HCT116 (cell line): Measurements from ENCODE around the gene AKNAD1. TPM values are rescaled to one million over a fixed set of nuclear protein-coding genes. Genes with fewer than 3 reads are reported as not detected.

Experiments used
- ATAC-seq: fragments of 200-7000 bp; cut with Tn5 transposase; 2 replicates; pipeline ENCODE4 v1.9.1; 2020; ENCODE audit warnings: mild to moderate bottlenecking, moderate library complexity
- BruUV-seq: library from RNA; stranded (reverse); fragments of 400-500 nt; replicated peaks from 2 replicates; lab custom pipeline; 2021; lab: Mats Ljungman, UMichigan
- CTCF ChIA-PET: fragments of 300-600 bp; sonication (Branson Sonifier 250); formaldehyde crosslinking; loops from one replicate; lab custom pipeline; 2021; ENCODE audit warnings: antibody characterized with exemption; lab: Charles Lee
- POLR2A ChIA-PET: fragments of 300-600, 350-600 bp; sonication (Branson Sonifier 250); formaldehyde crosslinking; loops from one replicate; lab custom pipeline; 2021; ENCODE audit warnings: antibody characterized with exemption; lab: Charles Lee
- RAD21 ChIA-PET, 2 experiments: fragments of 300-600 bp; sonication (Branson Sonifier 250); formaldehyde crosslinking; loops; one replicate each; lab custom pipeline; 2023; ENCODE audit warnings: low total read pairs in 2 of 2; ENCODE audit not compliant: uncharacterized antibody in 2 of 2, unreplicated experiment in 2 of 2, low non-redundant PET in 1 of 2; lab: Charles Lee
- DNase-seq: peaks from one replicate; pipeline ENCODE4 v3.0.0-alpha.2; 2010; ENCODE audit warnings: low read depth, low spot score
- H2AFZ ChIP-seq: fragments of 200-600 bp; shearing (Covaris generic), sonication (generic); 2 replicates; pipeline ENCODE4 v1.6.1; 2017; ENCODE audit warnings: low read depth, mixed run types, mixed read lengths, antibody characterized with exemption, low read length; ENCODE audit not compliant: poor library complexity, severe bottlenecking
- H3K27ac ChIP-seq: 2 replicates; pipeline ENCODE4 v1.5.1; 2012; ENCODE audit warnings: low read depth, low read length
- H3K27me3 ChIP-seq: fragments of 200-600 bp; sonication (generic); 2 replicates; pipeline ENCODE4 v1.6.1; 2016; ENCODE audit warnings: mixed run types, low read length, mixed read lengths; ENCODE audit not compliant: insufficient read depth
- H3K36me3 ChIP-seq, 2 experiments: fragments of 200-500 bp in 1 of 2; fragments of 200-600 bp in 1 of 2; sonication (Bioruptor generic) in 1 of 2; sonication (generic) in 1 of 2; 2 replicates each; pipeline versions ENCODE4 v1.5.1 to v1.6.1; 2014 to 2016; ENCODE audit warnings: low read length in 2 of 2, inconsistent platforms in 1 of 2, mixed read lengths in 1 of 2, mixed run types in 1 of 2; ENCODE audit not compliant: insufficient read depth in 2 of 2, control insufficient read depth in 1 of 2
- H3K4me1 ChIP-seq, 2 experiments: fragments of 200-600 bp in 1 of 2; sonication (generic) in 1 of 2; 2 replicates each; pipeline versions ENCODE4 v1.5.1 to v1.6.1; 2012 to 2017; ENCODE audit warnings: low read length in 2 of 2, inconsistent platforms in 1 of 2, mild to moderate bottlenecking in 1 of 2, mixed read lengths in 1 of 2, mixed run types in 1 of 2, moderate library complexity in 1 of 2; ENCODE audit not compliant: insufficient read depth in 2 of 2, control insufficient read depth in 1 of 2
- H3K4me2 ChIP-seq: fragments of 200-600 bp; sonication (generic); 2 replicates; pipeline ENCODE4 v1.6.1; 2017; ENCODE audit warnings: mixed run types, low read length, mixed read lengths
- H3K4me3 ChIP-seq, 2 experiments: fragments of 200-600 bp in 1 of 2; sonication (generic) in 1 of 2; replicated peaks in 1 of 2; 2 replicates each; pipeline ENCODE4 v1.5.1; 2011 to 2016; ENCODE audit warnings: low read length in 2 of 2, control low read depth in 1 of 2, low read depth in 1 of 2, mild to moderate bottlenecking in 1 of 2, mixed read lengths in 1 of 2, mixed run types in 1 of 2
- H3K79me2 ChIP-seq: fragments of 200-600 bp; sonication (generic); 2 replicates; pipeline ENCODE4 v1.6.1; 2017; ENCODE audit warnings: mild to moderate bottlenecking, mixed run types, low read length, moderate library complexity, mixed read lengths; ENCODE audit not compliant: insufficient read depth
- H3K9ac ChIP-seq: fragments of 200-600 bp; sonication (generic); 2 replicates; pipeline ENCODE4 v1.6.1; 2016; ENCODE audit warnings: low read length, mixed read lengths
- H3K9me2 ChIP-seq: fragments of 200-600 bp; sonication (generic), shearing (Covaris generic); 2 replicates; pipeline ENCODE4 v1.6.1; 2017; ENCODE audit warnings: mixed run types, mild to moderate bottlenecking, moderate library complexity; ENCODE audit not compliant: insufficient read depth
- H3K9me3 ChIP-seq, 2 experiments: fragments of 200-500 bp in 1 of 2; fragments of 200-600 bp in 1 of 2; sonication (Bioruptor generic) in 1 of 2; sonication (generic) in 1 of 2; 2 replicates each; pipeline ENCODE4 v1.6.1; 2014 to 2017; ENCODE audit warnings: low read length in 2 of 2, mixed read lengths in 2 of 2, inconsistent platforms in 1 of 2, low read depth in 1 of 2, mild to moderate bottlenecking in 1 of 2, mixed run types in 1 of 2, moderate library complexity in 1 of 2; ENCODE audit not compliant: control insufficient read depth in 1 of 2, insufficient read depth in 1 of 2
- H4K20me1 ChIP-seq: fragments of 200-600 bp; sonication (generic), shearing (Covaris generic); 2 replicates; pipeline ENCODE4 v1.6.1; 2017; ENCODE audit warnings: mixed run types, mild to moderate bottlenecking, moderate library complexity; ENCODE audit not compliant: insufficient read depth
- ATF3 ChIP-seq: IDR thresholded peaks from 2 replicates; pipeline ENCODE4 v1.6.1; 2012
- CBX3 ChIP-seq: IDR thresholded peaks from 2 replicates; pipeline ENCODE4 v1.6.1; 2012; ENCODE audit warnings: low read depth
- CEBPB ChIP-seq: IDR thresholded peaks from 2 replicates; pipeline ENCODE4 v1.6.1; 2012; ENCODE audit warnings: low read depth
- CTCF ChIP-seq, 3 experiments: fragments of 200-600 bp in 1 of 3; sonication (generic) in 1 of 3; IDR thresholded peaks in 2 of 3; conservative IDR thresholded peaks in 1 of 3; 2 replicates each; pipeline ENCODE4 v1.5.1; 2012 to 2017; ENCODE audit warnings: low read depth in 2 of 3, low read length in 2 of 3, antibody characterized with exemption in 1 of 3, borderline replicate concordance in 1 of 3, control low read depth in 1 of 3, mild to moderate bottlenecking in 1 of 3, mixed read lengths in 1 of 3, mixed run types in 1 of 3, moderate library complexity in 1 of 3; ENCODE audit not compliant: insufficient read depth in 1 of 3
- EGR1 ChIP-seq: IDR thresholded peaks from 2 replicates; pipeline ENCODE4 v1.6.1; 2012; ENCODE audit warnings: low read depth
- ELF1 ChIP-seq: IDR thresholded peaks from 2 replicates; pipeline ENCODE4 v1.6.1; 2012; ENCODE audit warnings: low read depth, borderline replicate concordance
- EZH2 ChIP-seq: fragments of 200-600 bp; sonication (generic); IDR thresholded peaks from 2 replicates; pipeline ENCODE4 v1.6.1; 2017; ENCODE audit warnings: antibody characterized with exemption, mixed run types
- EZH2phosphoT487 ChIP-seq: fragments of 200-600 bp; IDR thresholded peaks from 2 replicates; pipeline ENCODE4 v1.6.1; 2018; ENCODE audit warnings: antibody characterized with exemption, borderline replicate concordance
- JUND ChIP-seq: IDR thresholded peaks from 2 replicates; pipeline ENCODE4 v1.6.1; 2012
- MAX ChIP-seq: IDR thresholded peaks from 2 replicates; pipeline ENCODE4 v1.6.1; 2012
- POLR2A ChIP-seq: IDR thresholded peaks from 2 replicates; pipeline ENCODE4 v1.7.0; 2011; ENCODE audit warnings: borderline replicate concordance; ENCODE audit not compliant: insufficient read depth, insufficient read length; ENCODE audit errors: extremely low read depth
- POLR2AphosphoS5 ChIP-seq: IDR thresholded peaks from 2 replicates; pipeline ENCODE4 v1.6.1; 2011; ENCODE audit warnings: mild to moderate bottlenecking, low read depth, low read length, moderate library complexity
- RAD21 ChIP-seq: IDR thresholded peaks from 2 replicates; pipeline ENCODE4 v1.6.1; 2012; ENCODE audit warnings: low read depth, mild to moderate bottlenecking
- REST ChIP-seq: IDR thresholded peaks from 2 replicates; pipeline ENCODE4 v1.6.1; 2012; ENCODE audit warnings: low read depth
- SRF ChIP-seq: IDR thresholded peaks from 2 replicates; pipeline ENCODE4 v1.6.1; 2012; ENCODE audit warnings: low read depth
- ZBTB33 ChIP-seq: IDR thresholded peaks from 2 replicates; pipeline ENCODE4 v1.6.1; 2011; ENCODE audit warnings: mild to moderate bottlenecking, low read length, moderate library complexity; ENCODE audit not compliant: insufficient replicate concordance; ENCODE audit errors: extremely low read depth
- ZNF274 ChIP-seq: fragments of 200-500 bp; sonication (Bioruptor generic); IDR thresholded peaks from 2 replicates; pipeline ENCODE4 v1.6.1; 2014; ENCODE audit warnings: mild to moderate bottlenecking, low read depth, low read length, inconsistent platforms
- intact Hi-C: fragments of 100-400 bp; cut with micrococcal nuclease; formaldehyde crosslinking; loops from 2 replicates; pipeline ENCODE4 v1.10.0; 2022
- total RNA-seq: library from RNA; stranded (reverse); gene quantifications from one replicate; pipeline ENCODE4 v1.2.1, GENCODE V29; 2021; ENCODE audit not compliant: unreplicated experiment

Gene AKNAD1
- total RNA-seq, 1 experiment from 2014 or later, result 0.15 TPM

- H2AFZ ChIP-seq, result no peak overlapping the region
- H3K36me3 ChIP-seq, result no peaks in the 10 kb centered on the region
- no peaks in the 10 kb centered on the region; the same call in 1 of the 2 replicates for H4K20me1 ChIP-seq
- DNase-seq, result no peak
- H3K27ac ChIP-seq, result no peak overlapping the region
- H3K27me3 ChIP-seq, result no peaks in the 10 kb centered on the region
- peaks cover 0 to 27% of the 10 kb centered on the region in 2 experiments; a peak in 2 of 4 replicates for H3K4me1 ChIP-seq
- TF ChIP-seq ZBTB33, result no peak
- no peak for TF ChIP-seq MAX
- TF ChIP-seq RAD21, result no peak
- TF ChIP-seq CEBPB, result no peak
- no peak for TF ChIP-seq EZH2phosphoT487
- TF ChIP-seq CTCF (IDR thresholded peaks at IDR 0.05 in 2 of 3, conservative IDR thresholded peaks at IDR 0.05 in 1 of 3; ENCODE audit: borderline replicate concordance in 1 of 3, insufficient read depth in 1 of 3, low read depth in 2 of 3, low read length in 2 of 3), result no peak
- no peak for TF ChIP-seq SRF
- no peak for TF ChIP-seq EZH2
- no peak for TF ChIP-seq POLR2AphosphoS5
- no peak for TF ChIP-seq ATF3
- TF ChIP-seq ELF1, result no peak
- TF ChIP-seq EGR1, result no peak
- TF ChIP-seq ZNF274, result no peak
- no peak for TF ChIP-seq CBX3
- no peak for TF ChIP-seq REST
- no peak for TF ChIP-seq POLR2A
- TF ChIP-seq JUND, result no peak
- no TSS peak for BruUV-seq
- peak overlapping the region; percentile 83 for H3K4me2 ChIP-seq
- ChIA-PET RAD21 (no interaction called here), POLR2A (no interaction called here), CTCF (no interaction called here)
- H3K9me3 ChIP-seq, result no peaks in the 10 kb centered on the region
- peak overlapping the region; percentile 85 for H3K9ac ChIP-seq
- H3K9me2 ChIP-seq, result no peaks in the 10 kb centered on the region
- H3K4me3 ChIP-seq, result peak overlapping the region; percentile 80 to 87
- intact Hi-C loops, result loop anchor here (5.0 kb wide), 1 partner anchor 51 kb away; no protein-coding TSS in a partner anchor
- peaks cover 61% of the 10 kb centered on the region for H3K79me2 ChIP-seq
- ATAC-seq, result no peak
Measured at GRCh38 chr1:108878160-108878469, 21.2 kb upstream of the AKNAD1 start.
